T-helper 9 cell (primary cell): ENCODE results near the gene ADAMTS10.
"Not testable (repeated sequence)": the region's sequence is repeated elsewhere in the genome, so short reads cannot be mapped to it uniquely, and the experiment has no call there.

Source experiments
- DNase-seq: peaks from one replicate; pipeline ENCODE4 v3.0.0-alpha.2; 2020
- total RNA-seq, 2 donors: gene quantifications; one replicate each; lab custom pipeline; 2026; lab: John Stamatoyannopoulos, UW

Gene ADAMTS10
- 25.7 to 34.3 reads per million in 2 donors for total RNA-seq

- peak; percentile 43 for DNase-seq
These were observed at the start of gene ADAMTS10 for GRCh38 chr19:8610041-8610935. ADAMTS10 (minus strand) TSS chr19:8610715; CDS start chr19:8605710, 5,005 bp downstream.

DNA sequence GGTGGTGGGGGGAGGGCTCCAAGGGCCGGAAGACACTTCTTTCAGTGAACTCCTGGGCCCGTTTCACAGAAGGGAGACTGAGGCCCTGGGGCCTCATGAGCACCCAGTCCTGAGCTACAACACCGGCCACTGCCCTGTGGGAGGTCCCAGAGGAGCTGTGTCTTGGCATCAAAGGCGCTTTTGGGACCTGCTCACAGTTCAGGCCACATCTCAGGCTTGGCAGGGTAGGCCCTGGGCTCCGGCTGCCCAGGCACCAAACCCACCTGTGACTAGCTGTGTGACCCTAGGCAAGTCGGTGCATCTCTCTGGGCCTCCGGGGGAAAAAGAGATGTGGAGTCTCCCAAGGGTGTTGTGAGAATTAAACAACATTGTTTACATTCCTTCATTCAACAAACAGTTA lies 49.4 kb upstream of the ADAMTS10 start:
- DNase-seq: no peak

DNA sequence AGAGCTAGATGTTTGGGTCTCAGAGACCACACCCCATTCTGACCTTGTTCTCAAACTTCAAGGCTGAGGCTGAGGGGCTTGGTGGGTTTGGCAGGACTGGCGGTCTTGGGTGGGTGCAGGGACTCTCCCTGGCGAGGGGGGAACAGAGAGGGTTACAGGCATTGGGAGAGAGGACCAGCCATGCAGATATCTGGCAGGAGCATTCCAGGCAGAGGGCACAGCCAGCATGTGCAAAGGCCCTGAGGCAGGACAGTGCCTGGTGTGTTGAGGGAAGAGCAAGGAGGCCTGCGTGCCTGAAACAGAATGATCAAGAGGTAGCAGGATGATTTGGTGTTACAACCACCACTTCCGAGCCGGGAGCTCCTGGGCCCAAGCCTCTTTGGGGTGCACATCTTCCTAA lies 47.4 kb upstream of the ADAMTS10 start:
- no peak for DNase-seq

- peak; percentile 25 for DNase-seq
These were observed 44.8 kb upstream of the ADAMTS10 start for GRCh38 chr19:8655340-8655709.

DNA sequence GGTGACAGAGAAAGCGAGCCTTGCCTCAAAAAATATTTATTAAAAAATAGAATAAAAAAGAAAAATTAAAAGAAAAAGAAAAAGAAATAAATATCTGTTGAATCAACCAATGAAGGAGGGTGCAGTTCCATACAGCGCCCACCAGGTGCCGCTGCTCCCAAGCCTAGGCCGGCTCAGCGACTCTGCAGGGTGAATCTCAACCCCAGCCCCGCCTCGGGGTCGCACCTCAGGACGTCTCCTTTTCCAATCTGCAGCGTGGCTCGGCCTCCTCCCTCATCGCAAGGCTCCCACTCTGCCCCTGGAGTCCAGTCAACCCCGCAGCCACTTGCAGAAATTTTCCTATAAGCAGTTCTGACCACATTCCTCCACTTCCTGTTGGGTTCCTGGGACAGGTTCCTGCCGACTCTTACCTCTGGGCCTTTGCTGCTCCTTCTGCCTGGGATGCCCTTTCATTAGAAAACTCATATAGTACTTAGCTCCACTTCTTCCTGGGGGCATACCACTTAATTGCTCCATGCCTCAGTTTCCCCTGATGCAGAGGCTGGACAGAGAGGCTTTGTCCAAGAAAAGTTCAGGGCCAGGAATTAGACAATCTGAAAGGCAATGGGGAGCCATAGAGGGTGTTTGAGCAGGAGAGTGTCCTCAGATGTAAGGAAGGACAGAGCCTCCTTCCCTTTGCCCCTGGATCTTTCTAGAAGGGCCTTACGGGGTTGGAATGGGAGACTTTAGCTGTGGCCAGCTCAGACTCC lies 44.2 kb upstream of the ADAMTS10 start:
- peak; percentile 68 for DNase-seq

DNA sequence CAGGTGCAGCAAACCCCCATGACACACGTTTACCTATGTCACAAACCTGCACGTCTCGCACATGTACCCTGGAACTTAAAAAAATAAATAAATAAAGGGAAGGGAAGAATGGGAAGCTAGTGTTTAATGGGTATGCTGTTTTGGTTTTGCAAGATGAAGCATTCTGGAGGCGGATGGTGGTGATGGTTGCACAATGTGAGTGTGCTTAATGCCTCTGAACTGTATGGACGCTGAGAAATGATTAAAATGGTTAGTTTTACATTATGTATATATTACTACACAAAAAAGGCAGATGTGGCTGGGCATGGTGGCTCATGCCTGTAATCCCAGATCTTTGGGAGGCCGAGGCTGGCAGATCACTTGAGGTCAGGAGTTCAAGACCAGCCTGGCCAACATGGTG lies 37.7 kb upstream of the ADAMTS10 start:
- DNase-seq: no peak

GRCh38 chr19:8643860-8644653 lies 33.5 kb upstream of the ADAMTS10 start:
- no peak for DNase-seq

DNA sequence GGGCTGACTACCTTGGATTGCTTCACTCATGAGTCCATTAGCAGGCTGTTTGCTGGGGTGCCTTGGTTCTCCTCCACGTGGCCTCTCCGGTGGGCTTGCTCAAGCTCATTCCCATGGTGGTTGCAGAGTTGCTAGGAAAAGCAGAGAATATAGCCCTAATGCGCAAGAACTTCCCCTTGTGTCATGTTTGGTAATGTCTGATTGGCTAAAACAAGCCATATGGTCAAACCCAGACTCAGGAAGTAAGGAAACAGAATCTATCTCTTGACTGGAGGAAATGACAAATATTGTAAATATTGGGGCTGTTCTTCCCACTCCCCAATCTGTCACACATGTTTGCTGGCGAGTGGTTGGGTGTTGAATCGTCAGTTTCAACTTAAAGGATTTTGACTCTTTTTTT lies 32.0 kb upstream of the ADAMTS10 start:
- no peak for DNase-seq

DNA sequence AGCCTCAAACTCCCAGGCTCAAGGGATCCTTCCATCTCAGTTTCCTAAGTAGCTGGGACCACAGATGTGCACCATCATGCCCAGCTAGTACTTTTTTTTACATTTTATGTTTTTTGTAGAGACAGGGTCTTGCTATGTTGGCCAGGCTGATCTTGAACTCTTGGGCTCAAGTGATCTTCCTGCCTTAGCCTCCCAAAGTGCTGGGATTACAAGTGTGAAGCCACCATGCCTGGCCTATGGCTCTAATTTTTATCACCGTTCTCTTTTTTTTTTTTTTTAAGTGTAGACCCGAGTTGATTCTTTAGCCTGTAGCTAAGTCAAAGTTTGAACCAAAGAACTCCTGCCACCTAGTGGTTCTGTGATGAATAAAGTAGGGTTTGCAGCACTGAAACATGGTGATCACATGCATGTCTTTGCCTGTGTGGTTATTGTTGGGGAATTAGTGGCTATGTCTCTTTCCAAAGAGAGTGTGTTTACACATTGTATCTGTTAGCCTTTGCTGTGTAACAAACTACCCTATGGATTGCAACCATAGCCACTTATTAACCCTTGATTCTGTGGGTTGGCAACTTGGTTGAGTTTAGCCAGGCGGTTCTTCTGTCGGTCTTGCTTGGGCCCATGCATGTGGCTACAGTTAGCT lies 31.5 kb upstream of the ADAMTS10 start:
- no peak for DNase-seq

- no peak for DNase-seq
These were observed 30.8 kb upstream of the ADAMTS10 start for GRCh38 chr19:8641221-8641907.

GRCh38 chr19:8640402-8641004 lies 30.0 kb upstream of the ADAMTS10 start:
- no peak for DNase-seq

DNA sequence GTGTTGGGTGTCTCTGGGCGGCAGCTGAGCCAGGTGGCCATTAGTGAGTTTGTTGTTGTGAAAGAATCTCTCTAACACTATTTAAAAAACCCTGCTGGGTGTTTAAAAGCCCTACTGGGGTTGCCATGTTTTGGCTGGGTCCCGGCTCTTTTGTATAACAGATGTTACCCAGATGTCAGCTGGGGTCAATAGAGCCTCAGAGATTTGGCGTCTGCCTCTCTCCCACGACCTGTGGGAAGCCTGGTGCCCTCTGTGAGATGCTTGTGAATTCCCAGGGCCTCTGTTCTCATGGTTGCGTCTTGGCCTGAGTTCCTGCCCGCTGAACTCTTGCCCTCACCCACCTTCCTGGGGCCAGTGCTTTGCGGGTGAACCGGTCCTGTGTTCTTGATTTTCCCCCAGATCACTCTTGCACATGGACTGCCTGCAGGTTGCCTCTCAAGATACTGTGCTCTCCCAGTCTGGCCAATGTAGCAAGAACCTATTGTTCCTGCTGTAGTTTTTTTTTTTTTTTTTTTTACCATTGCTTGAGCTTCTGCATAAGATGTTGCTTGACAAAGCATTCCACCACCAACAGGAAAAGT lies 29.4 kb upstream of the ADAMTS10 start:
- no peak for DNase-seq

- DNase-seq: no peak
These were observed 27.6 kb upstream of the ADAMTS10 start for GRCh38 chr19:8638078-8638619.

DNA sequence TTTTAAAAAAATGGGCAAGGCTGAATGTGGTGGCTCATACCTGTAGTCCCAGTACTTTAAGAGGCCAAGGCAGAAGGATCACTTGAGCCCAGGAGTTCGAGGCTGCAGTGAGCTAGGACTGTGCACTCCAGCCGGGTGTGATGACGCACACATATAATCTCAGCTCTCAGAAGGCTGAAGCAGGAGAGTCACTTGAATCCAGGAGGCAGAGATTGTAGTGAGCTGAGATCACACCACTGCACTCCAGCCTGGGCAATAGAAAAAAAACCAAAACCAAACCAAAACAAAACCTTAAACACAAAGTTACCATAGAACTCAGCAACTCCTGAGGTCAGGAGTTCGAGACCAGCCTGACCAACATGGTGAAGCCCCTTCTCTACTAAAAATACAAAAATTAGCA lies 26.6 kb upstream of the ADAMTS10 start:
- DNase-seq: not testable (repeated sequence)

GRCh38 chr19:8635422-8635821 lies 24.9 kb upstream of the ADAMTS10 start:
- DNase-seq: no peak

GRCh38 chr19:8631425-8631819 lies 20.9 kb upstream of the ADAMTS10 start:
- no peak for DNase-seq

DNA sequence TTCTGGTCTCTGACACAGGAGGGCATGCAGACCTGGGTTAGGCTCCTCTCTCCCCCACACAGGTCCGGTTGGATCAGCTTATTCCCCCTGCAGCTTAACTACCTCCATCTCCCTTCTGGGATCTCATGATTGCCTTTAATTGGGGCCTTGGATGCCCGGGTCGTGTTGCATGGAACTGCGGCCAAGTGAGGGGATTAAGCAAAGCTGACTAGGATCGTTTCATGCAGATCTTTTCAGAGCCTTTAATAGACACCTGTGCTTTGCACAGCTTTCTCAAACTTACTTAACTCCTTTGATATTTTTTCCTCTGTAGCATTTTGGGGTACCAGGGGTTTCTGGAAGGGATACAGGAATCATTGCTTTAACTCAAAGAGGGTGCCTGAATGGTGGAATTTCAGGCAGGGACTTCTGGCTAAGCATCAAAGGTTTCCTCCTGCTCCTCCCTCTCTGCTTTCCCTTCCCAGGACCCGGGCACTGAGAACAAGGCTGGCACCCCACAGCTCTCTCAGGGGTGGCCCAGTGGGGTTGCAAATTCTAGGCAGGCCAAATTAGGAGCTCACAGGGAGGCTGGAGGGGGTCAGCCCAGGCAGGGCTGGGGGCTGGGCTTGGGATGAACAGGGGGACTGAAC lies 20.4 kb upstream of the ADAMTS10 start:
- no peak for DNase-seq

DNA sequence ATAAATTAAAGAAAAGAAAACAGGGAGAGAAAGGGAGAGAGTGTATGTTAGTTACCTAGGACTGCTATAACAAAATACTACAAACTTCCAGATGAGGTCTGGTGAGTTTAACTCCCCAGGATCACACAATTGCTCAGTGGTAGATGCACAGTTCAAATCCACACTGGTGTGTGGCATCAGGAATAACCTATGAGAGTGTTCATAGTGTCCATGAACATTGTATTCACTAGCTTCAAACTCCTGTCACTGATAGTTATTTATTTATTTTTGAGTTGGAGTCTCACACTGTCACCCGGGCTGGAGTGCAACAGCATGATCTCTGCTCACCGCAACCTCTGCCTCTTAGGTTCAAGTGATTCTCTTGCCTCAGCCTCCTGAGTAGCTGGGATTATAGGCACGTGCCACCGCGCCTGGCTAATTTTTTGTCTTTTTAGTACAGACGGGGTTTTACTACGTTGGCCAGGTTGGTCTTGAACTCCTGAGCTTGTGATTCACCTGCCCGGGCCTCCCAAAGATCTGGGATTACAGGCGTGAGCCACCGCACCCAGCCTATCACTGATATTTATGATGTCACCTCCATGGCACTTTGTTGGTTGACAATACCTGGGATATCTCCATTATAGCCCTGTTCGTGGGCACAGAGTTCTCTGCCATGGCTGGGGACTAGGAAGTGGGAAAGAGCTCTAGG lies 19.6 kb upstream of the ADAMTS10 start, which contains the start of gene NFILZ:
Gene NFILZ, plus strand, starts transcription at position 638 of the 688 bp plus-strand sequence. CDS start 46,133 bp downstream, outside the sequence.
- no peak for DNase-seq

GRCh38 chr19:8629184-8629583 lies 18.7 kb upstream of the ADAMTS10 start:
- DNase-seq: no peak

DNA sequence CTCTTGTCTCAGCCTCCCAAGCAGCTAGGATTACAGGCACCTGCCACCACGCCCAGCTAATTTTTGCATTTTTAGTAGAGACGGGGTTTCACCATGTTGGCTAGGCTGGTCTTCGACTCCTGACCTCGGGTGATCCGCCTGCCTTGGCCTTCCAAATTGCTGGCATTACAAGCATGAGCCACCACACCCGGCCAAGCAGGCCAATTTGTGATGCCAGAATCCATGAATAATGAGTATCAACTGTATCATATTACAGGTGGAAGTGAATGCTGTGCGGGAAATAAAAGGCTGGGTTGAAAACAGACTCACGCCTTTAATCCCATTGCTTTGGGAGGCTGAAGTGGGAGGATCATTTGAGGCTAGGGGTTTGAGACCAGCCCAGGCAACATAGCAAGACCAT lies 16.3 kb upstream of the ADAMTS10 start:
- no peak for DNase-seq
